Measurements from ENCODE around the gene LSAMP.

- TF ChIP-seq CTCF (IDR thresholded peaks at IDR 0.05) (no peak), REST (IDR thresholded peaks at IDR 0.05; ENCODE audit: insufficient read depth in 1 of 2, low read depth in 2 of 2, low read length in 1 of 2) (no peak), POLR2AphosphoS5 (IDR thresholded peaks at IDR 0.05; ENCODE audit: low read depth, low read length) (no peak), TCF7L2 (IDR thresholded peaks at IDR 0.05; ENCODE audit: low read depth, low read length) (no peak)
These were observed 424.8 kb downstream of the LSAMP start for GRCh38 chr3:116020495-116020894.
